Heart right ventricle (tissue), 16 donors: ENCODE results near the gene SETBP1. TPM values are rescaled to one million over a fixed set of nuclear protein-coding genes. Genes with fewer than 3 reads are reported as not detected.

Experiments
- ATAC-seq, 8 donors: fragments of 200-7000 bp; cut with Tn5 transposase; one replicate each; pipeline ENCODE4 v1.9.1; 2020; ENCODE audit warnings: mild to moderate bottlenecking in 8 of 8, moderate library complexity in 8 of 8, moderate number of reproducible peaks in 1 of 8
- DNase-seq, 2 donors: peaks; one replicate each; pipeline ENCODE4 v3.0.0-alpha.2; 2020
- H3K27ac ChIP-seq, 10 donors: fragments of 200-600 bp; sonication (generic) in 2 of 10; one replicate each; pipeline versions ENCODE4 v1.5.0 to v1.8.0; 2020 to 2022; ENCODE audit warnings: mild to moderate bottlenecking in 3 of 10
- H3K27me3 ChIP-seq, 7 donors: fragments of 200-600 bp; one replicate each; pipeline ENCODE4 v1.8.0; 2021 to 2022; ENCODE audit warnings: mild to moderate bottlenecking in 2 of 7
- H3K36me3 ChIP-seq, 9 donors: fragments of 200-600 bp; sonication (generic) in 1 of 9; one replicate each; pipeline versions ENCODE4 v1.5.0 to v1.8.0; 2020 to 2022; ENCODE audit warnings: mild to moderate bottlenecking in 2 of 9
- H3K4me1 ChIP-seq, 9 donors: fragments of 200-600 bp; sonication (generic) in 1 of 9; one replicate each; pipeline versions ENCODE4 v1.5.0 to v1.8.0; 2020 to 2022; ENCODE audit warnings: mild to moderate bottlenecking in 4 of 9
- H3K4me3 ChIP-seq, 10 donors: fragments of 200-600 bp; sonication (generic) in 2 of 10; one replicate each; pipeline versions ENCODE4 v1.5.0 to v1.8.0; 2020 to 2022; ENCODE audit warnings: mild to moderate bottlenecking in 7 of 10, moderate library complexity in 2 of 10
- H3K9me3 ChIP-seq, 11 donors: fragments of 200-600 bp in 10 of 11; sonication (generic) in 2 of 11; one replicate each; pipeline versions ENCODE4 v1.5.0 to v1.8.0; 2013 to 2022; ENCODE audit warnings: mild to moderate bottlenecking in 2 of 11, control low read depth in 1 of 11, moderate library complexity in 1 of 11
- WGBS, 2 donors: extraction: QIAGEN DNeasy Blood & Tissue Kit; methylation state at CpG; one replicate each; pipeline ENCODE4 v1.1.7; 2013; ENCODE audit warnings: inconsistent platforms in 1 of 2; 5-methylcytosine and 5-hydroxymethylcytosine counted together
- intact Hi-C, 10 donors: fragments of 100-400 bp; cut with DNase I; formaldehyde crosslinking; loops; one replicate each; pipeline versions ENCODE4 v1.11.1 to v1.14.2; 2022
- long read RNA-seq, 3 donors: library from polyadenylated mRNA; unstranded; transcript quantifications; one replicate each; pipeline ENCODE4 v2.0.0, GENCODE V29; 2020 to 2021
- polyA plus RNA-seq, 2 donors: library from polyadenylated mRNA; stranded (reverse); fragments of 200-250 nt; gene quantifications; one replicate each; pipeline ENCODE4 v1.2.3, GENCODE V29; 2013
- total RNA-seq, 10 donors: library from RNA; stranded (reverse); fragmentation: NEBNext Ultra II Directional in 3 of 10; extraction: Animal tissue kit (Norgen Biotek cat#: 25700) in 3 of 10; gene quantifications; one replicate each; pipeline versions ENCODE4 v1.2.1 to v1.2.4, GENCODE V29; 2021 to 2023
- TF ChIP-seq, protein P1 (sequence below), 9 donors: fragments of 200-600 bp; sonication (generic) in 2 of 9; IDR thresholded peaks; one replicate each; pipeline versions ENCODE4 v1.5.0 to v1.8.0; 2021 to 2022; ENCODE audit warnings: antibody characterized with exemption in 9 of 9, mild to moderate bottlenecking in 5 of 9, moderate library complexity in 1 of 9
- donor health status: Arrhythmogenic right ventricular cardiomyopathy.
- donor health status: ischemic (EF 13 %, LVEDD 7.1; RV severe dilation, severe dysfunction).
- donor health status: healthy with polysubstance abuse.
- donor health status: DM: no; HTN: yes; CAD: no.
- donor health status: DM: no; HTN: no; CAD: no.
- donor health status: ischemic (EF 25% LVEDD 6.9; RV normal size, moderate dysfunction).
- donor health status: ischemic (EF 25% LVEDD 5.7; RV mildly dilated, moderate dysfunction).
- donor health status: healthy.
- donor health status: DM: yes; HTN: yes; CAD: no.
- donor health status: Ischemic cardiomyopathy.
- donor health status: ischemic (EF 35%, LVEDD 5.7; RV mildly dilated, moderate dysfunction).
- donor health status: nonischemic (EF 11% LVEDD 7.7; RV severe dilation, severe dysfunction).
- donor health status: DM: yes; HTN: yes; CAD: no.
- donor health status: PGD.
- donor health status: ischemic (EF 29% LVEDD 5.4; RV normal size, mild dysfunction).
- donor health status: nonischemic (EF 23%, LVEDD 6.1; RV moderate dilation, normal function).

The SETBP1 gene
- total RNA-seq (10 to 100 TPM in 2 of 10 donors, 1 to 10 TPM in 8; 4.5 to 12.2 (median 6.3) TPM), polyA plus RNA-seq (1 to 10 TPM in 1 of 2 donors, under 1 TPM in 1; 0.71 to 1.6 TPM)
- long read RNA-seq, donor 1, partial matches to known transcripts, result 0 of 1 reads
- long read RNA-seq, donor 1, other reads (novel, unspliced or antisense), result 1 of 1 reads
- long read RNA-seq, donor 2, partial matches to known transcripts, result 0 of 1 reads
- long read RNA-seq, donor 2, other reads (novel, unspliced or antisense), result 1 of 1 reads
- long read RNA-seq, donor 3, partial matches to known transcripts, result 1 of 1 reads
- long read RNA-seq, donor 3, other reads (novel, unspliced or antisense), result 0 of 1 reads

DNA sequence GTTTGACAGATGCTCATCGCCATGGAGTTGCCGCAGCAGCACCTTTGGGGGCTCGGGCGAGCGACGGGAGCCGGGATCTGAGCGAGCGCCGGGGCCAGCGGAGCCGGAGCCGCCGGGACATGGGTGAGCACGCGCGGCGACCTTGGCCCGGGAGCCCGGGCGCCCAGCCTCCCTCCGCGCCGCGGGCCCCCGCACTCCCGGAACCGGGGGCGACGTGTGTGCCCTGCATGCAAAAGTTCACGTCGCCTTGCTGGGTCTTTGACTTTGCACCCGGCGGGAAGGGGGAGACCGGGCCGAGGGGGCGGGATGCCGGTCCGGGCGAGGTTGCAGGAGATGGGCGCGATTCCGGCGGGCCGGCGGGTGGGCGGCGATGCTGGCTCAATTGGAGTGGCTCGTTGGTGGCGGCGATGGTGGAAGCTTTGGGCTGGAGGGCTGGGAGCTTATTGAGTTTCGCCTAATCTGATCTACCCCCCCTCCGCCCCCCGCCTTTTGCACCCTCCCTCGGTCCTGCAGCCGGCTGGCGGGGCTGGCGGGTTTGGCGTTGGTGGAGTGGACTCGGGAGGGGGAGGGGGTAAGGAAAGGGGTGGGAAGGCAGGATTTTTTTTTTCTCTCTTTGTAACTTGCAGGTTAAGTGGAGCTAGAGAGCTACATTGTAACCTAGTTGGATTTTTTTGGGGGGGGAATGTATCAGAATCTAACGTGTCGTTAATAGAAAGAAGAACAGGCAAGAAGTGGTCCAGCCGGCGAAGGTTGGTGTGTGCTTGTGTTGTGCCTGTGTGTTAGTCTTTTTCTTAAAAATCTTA lies at the start of gene SETBP1:
SETBP1 (plus strand) TSS at position 616 of the 803 bp plus-strand sequence. CDS start 20,459 bp downstream, outside the sequence.
- H3K36me3 ChIP-seq, result no peaks in the 10 kb centered on the region
- TF ChIP-seq, protein P1, sequence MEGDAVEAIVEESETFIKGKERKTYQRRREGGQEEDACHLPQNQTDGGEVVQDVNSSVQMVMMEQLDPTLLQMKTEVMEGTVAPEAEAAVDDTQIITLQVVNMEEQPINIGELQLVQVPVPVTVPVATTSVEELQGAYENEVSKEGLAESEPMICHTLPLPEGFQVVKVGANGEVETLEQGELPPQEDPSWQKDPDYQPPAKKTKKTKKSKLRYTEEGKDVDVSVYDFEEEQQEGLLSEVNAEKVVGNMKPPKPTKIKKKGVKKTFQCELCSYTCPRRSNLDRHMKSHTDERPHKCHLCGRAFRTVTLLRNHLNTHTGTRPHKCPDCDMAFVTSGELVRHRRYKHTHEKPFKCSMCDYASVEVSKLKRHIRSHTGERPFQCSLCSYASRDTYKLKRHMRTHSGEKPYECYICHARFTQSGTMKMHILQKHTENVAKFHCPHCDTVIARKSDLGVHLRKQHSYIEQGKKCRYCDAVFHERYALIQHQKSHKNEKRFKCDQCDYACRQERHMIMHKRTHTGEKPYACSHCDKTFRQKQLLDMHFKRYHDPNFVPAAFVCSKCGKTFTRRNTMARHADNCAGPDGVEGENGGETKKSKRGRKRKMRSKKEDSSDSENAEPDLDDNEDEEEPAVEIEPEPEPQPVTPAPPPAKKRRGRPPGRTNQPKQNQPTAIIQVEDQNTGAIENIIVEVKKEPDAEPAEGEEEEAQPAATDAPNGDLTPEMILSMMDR (IDR thresholded peaks at IDR 0.05), result peak in 2 of 9 donors; percentile 8 to 22
- ATAC-seq (peak; percentile 20 to 66 (median 55)), DNase-seq (peak; percentile 68 to 70)
- peaks cover 0 to 67% (median 0%) of the 10 kb centered on the region in 7 donors for H3K27me3 ChIP-seq
- no peaks in the 10 kb centered on the region for H3K9me3 ChIP-seq
- intact Hi-C loops, result loop anchor here in 9 of 10 donors (2.0 to 10.0 kb wide), 15 partner anchors 47 to 704 kb away; no protein-coding TSS in a partner anchor
- H3K4me1 ChIP-seq, result peaks cover 4 to 47% (median 14%) of the 10 kb centered on the region in 9 donors
- 0 to 1% methylated on average over 64 of the region's 64 CpGs for WGBS, 2 donors
- peak within 1 kb of the TSS; percentile 49 to 98 (median 86) for H3K4me3 ChIP-seq
- peak within 1 kb of the TSS; percentile 96 to 99 (median 98) for H3K27ac ChIP-seq

DNA sequence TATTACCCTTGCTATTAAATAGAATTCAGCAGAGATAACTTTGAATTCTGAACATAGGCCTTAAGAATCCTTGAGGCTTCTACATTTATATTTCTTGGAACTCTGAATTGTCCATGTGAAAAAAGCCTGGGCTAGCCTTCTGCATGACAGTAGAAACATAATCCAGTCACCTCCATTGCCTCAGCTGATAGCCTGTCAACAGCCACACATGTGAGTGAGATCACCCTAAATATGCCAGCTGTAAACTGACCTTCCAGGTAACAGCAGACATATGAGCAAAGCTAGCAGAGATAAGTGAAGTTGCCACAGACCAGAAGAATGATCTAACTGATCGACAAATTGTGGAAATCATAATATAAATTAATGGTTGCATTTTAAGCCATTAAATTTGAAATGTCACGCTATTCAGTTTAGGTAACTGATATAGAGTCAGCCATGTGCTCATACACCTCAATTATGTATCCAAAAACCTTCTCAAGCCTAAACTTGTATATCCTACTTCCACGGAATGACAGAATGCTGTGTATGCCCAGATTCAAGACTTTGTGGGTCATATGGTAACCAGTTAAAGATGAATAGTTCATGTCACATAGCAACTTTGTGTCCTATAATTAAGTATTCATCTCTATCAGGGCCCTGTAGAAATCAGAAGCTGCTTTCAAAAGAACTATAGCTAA lies 48.1 kb upstream of the SETBP1 start:
- Histone ChIP-seq H3K4me3 (no peak overlapping the region), H3K27me3 (no peaks in the 10 kb centered on the region), H3K4me1 (peaks cover 0 to 10% (median 0%) of the 10 kb centered on the region in 9 donors), H3K27ac (no peak overlapping the region), H3K36me3 (no peaks in the 10 kb centered on the region), H3K9me3 (no peaks in the 10 kb centered on the region)
- WGBS, 2 donors, result 65 to 71% methylated on average over 3 of the region's 3 CpGs
- no peak for DNase-seq
- intact Hi-C loops, result no loop called here
- peak in 6 of 8 donors; percentile 61 to 79 (median 74) for ATAC-seq
- TF ChIP-seq, protein P1 (IDR thresholded peaks at IDR 0.05), result no peak

DNA sequence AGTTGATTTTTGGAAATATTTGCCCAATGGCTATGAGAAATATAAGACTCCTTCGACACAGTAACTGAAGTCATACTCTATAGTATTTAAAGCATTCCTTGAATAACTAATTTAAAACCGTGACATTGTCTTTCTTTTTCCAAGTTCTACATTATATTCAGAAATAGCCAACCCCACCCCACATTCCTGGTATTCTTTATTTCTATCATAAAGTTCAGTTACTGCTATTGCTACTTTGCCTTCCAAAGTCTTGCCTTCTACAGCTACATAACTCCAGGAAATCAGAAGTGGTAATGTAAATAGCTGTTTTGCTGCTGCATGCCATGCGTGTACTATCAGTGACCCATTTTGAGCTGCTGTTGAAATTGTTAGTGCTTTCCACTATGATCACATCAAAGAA lies 45.1 kb upstream of the SETBP1 start:
- ATAC-seq, result no peak
- Histone ChIP-seq H3K27ac (no peak overlapping the region), H3K4me3 (no peak overlapping the region), H3K27me3 (no peaks in the 10 kb centered on the region), H3K4me1 (peaks cover 0 to 9% (median 0%) of the 10 kb centered on the region in 9 donors), H3K36me3 (no peaks in the 10 kb centered on the region), H3K9me3 (no peaks in the 10 kb centered on the region)
- intact Hi-C loops, result no loop called here
- DNase-seq, result no peak
- 86 to 91% methylated on average over 3 of the region's 3 CpGs for WGBS, 2 donors
- TF ChIP-seq, protein P1 (IDR thresholded peaks at IDR 0.05), result no peak

DNA sequence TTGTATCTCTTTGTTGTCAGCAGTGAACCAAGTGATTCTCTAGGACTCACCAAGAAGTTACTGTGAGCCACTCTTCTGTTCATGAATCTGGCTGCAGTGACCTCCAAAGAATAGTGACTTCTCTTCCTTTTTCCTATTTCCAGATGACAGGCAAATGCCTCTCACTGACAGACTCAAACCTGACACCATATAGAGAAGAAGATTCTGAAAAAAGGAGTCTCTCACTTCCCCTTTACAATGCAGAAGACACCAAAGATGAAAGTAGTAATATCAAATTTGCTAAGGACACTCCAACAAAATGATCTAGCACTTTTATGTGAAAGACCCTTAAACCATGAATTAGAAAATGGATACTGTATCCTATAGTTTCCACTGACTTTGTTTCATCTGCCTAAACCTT lies 44.4 kb upstream of the SETBP1 start:
- DNase-seq, result no peak
- Histone ChIP-seq H3K4me1 (peaks cover 0 to 9% (median 0%) of the 10 kb centered on the region in 9 donors), H3K36me3 (no peaks in the 10 kb centered on the region), H3K9me3 (no peaks in the 10 kb centered on the region), H3K27ac (no peak overlapping the region), H3K27me3 (no peaks in the 10 kb centered on the region), H3K4me3 (no peak overlapping the region)
- intact Hi-C loops, result no loop called here
- TF ChIP-seq, protein P1 (IDR thresholded peaks at IDR 0.05), result no peak
- ATAC-seq, result no peak
